Fibroblast of lung (primary cell): ENCODE data around the gene EXOC3. TPM values are rescaled to one million over a fixed set of nuclear protein-coding genes. Genes with fewer than 3 reads are reported as not detected.

Experiments
- DNase-seq, 2 donors: peaks; one replicate each; pipeline versions ENCODE4 v3.0.0 to v3.0.0-alpha.2; 2010; ENCODE audit warnings: low read depth in 2 of 2
- H2AFZ ChIP-seq: 2 replicates; pipeline ENCODE4 v1.5.1; 2012; ENCODE audit warnings: low read length, control low read depth, inconsistent platforms
- H3K27ac ChIP-seq: 2 replicates; pipeline ENCODE4 v1.5.1; 2011; ENCODE audit warnings: low read length, control low read depth; ENCODE audit not compliant: insufficient read depth
- H3K27me3 ChIP-seq: 2 replicates; pipeline ENCODE4 v1.5.1; 2011; ENCODE audit warnings: mild to moderate bottlenecking, low read length; ENCODE audit not compliant: control insufficient read depth, insufficient read depth
- H3K36me3 ChIP-seq: 2 replicates; pipeline ENCODE4 v1.5.1; 2011; ENCODE audit warnings: low read length; ENCODE audit not compliant: control insufficient read depth, insufficient read depth
- H3K4me1 ChIP-seq: 2 replicates; pipeline ENCODE4 v1.5.1; 2011; ENCODE audit warnings: low read length; ENCODE audit not compliant: control insufficient read depth, insufficient read depth; ENCODE audit errors: extremely low read depth
- H3K4me2 ChIP-seq: 2 replicates; pipeline ENCODE4 v1.5.1; 2011; ENCODE audit warnings: low read length, control low read depth; ENCODE audit not compliant: insufficient read depth; ENCODE audit errors: extremely low read depth
- H3K4me3 ChIP-seq, 4 experiments: fragments of 200-600 bp in 1 of 4; sonication (generic) in 1 of 4; replicated peaks in 1 of 4; 2 replicates each; pipeline ENCODE4 v1.5.1; 2011 to 2016; ENCODE audit warnings: low read length in 4 of 4, low read depth in 3 of 4, mild to moderate bottlenecking in 3 of 4, control low read depth in 2 of 4, inconsistent platforms in 1 of 4, mixed read lengths in 1 of 4; ENCODE audit not compliant: insufficient read depth in 1 of 4; ENCODE audit errors: control extremely low read depth in 1 of 4
- H3K79me2 ChIP-seq: 2 replicates; pipeline ENCODE4 v1.5.1; 2012; ENCODE audit warnings: mild to moderate bottlenecking, low read length, inconsistent platforms; ENCODE audit not compliant: control insufficient read depth, insufficient read depth
- H3K9ac ChIP-seq: 2 replicates; pipeline ENCODE4 v1.5.1; 2011; ENCODE audit warnings: mild to moderate bottlenecking, low read length, control low read depth; ENCODE audit not compliant: insufficient read depth
- H3K9me3 ChIP-seq: 2 replicates; pipeline ENCODE4 v1.5.1; 2012; ENCODE audit warnings: low read depth, low read length; ENCODE audit not compliant: control insufficient read depth, insufficient read depth
- H4K20me1 ChIP-seq: 2 replicates; pipeline ENCODE4 v1.5.1; 2011; ENCODE audit warnings: low read length; ENCODE audit not compliant: control insufficient read depth, insufficient read depth; ENCODE audit errors: extremely low read depth
- CTCF ChIP-seq, 2 donors: IDR thresholded peaks in 1 of 2; conservative IDR thresholded peaks in 1 of 2; 1 replicate in 1 of 2; 2 replicates in 1 of 2; pipeline ENCODE4 v1.5.1; 2011 to 2012; ENCODE audit warnings: low read length in 2 of 2, control low read depth in 1 of 2, inconsistent platforms in 1 of 2, low read depth in 1 of 2, mild to moderate bottlenecking in 1 of 2
- EZH2 ChIP-seq: IDR thresholded peaks from 2 replicates; pipeline ENCODE4 v1.5.1; 2012; ENCODE audit warnings: low read length, control low read depth, mild to moderate bottlenecking; ENCODE audit errors: missing control alignments
- polyA plus RNA-seq, 2 donors: library from polyadenylated mRNA; depleted of rRNA in 1 of 2; stranded (reverse) in 1 of 2; unstranded in 1 of 2; fragments of >200 nt; gene quantifications; 2 replicates each; pipeline ENCODE4 v1.2.1, GENCODE V29; 2011 to 2012; ENCODE audit warnings: missing spikeins in 1 of 2
- total RNA-seq: library from RNA; depleted of rRNA; stranded (reverse); fragments of >200 nt; gene quantifications from 2 replicates; pipeline ENCODE4 v1.2.1, GENCODE V29; 2014

Gene EXOC3
- total and polyA plus RNA-seq, 2 donors (not counting 1 experiment from before 2014, with no cell fraction given): 19.9 to 34.5 TPM

- H3K9me3 ChIP-seq: no peaks in the 10 kb centered on the region
- no peak overlapping the region for H3K4me3 ChIP-seq
- TF ChIP-seq CTCF (conservative IDR thresholded peaks at IDR 0.05 in 1 of 2, IDR thresholded peaks at IDR 0.05 in 1 of 2; ENCODE audit: low read depth in 1 of 2, low read length in 2 of 2): no peak
- no peak for TF ChIP-seq EZH2
- no peak overlapping the region for H2AFZ ChIP-seq
- DNase-seq: no peak
- no peak overlapping the region for H3K9ac ChIP-seq
- peaks cover 3% of the 10 kb centered on the region for H3K79me2 ChIP-seq
- H3K27me3 ChIP-seq: no peaks in the 10 kb centered on the region
- H3K36me3 ChIP-seq: peaks cover 19% of the 10 kb centered on the region
- no peaks in the 10 kb centered on the region for H4K20me1 ChIP-seq
- peaks cover 3% of the 10 kb centered on the region for H3K4me1 ChIP-seq
- H3K4me2 ChIP-seq: no peak overlapping the region
- H3K27ac ChIP-seq: no peak overlapping the region
These were observed 5.7 kb upstream of the EXOC3 start for GRCh38 chr5:437281-437771.

- Histone ChIP-seq H3K4me1 (peaks cover under 1% of the 10 kb centered on the region), H4K20me1 (no peaks in the 10 kb centered on the region), H3K79me2 (peaks cover 11% of the 10 kb centered on the region), H3K9me3 (no peaks in the 10 kb centered on the region), H3K9ac (no peak overlapping the region), H2AFZ (no peak overlapping the region), H3K4me3 (no peak overlapping the region), H3K4me2 (no peak overlapping the region), H3K27ac (no peak overlapping the region), H3K36me3 (peaks cover 12% of the 10 kb centered on the region), H3K27me3 (no peaks in the 10 kb centered on the region)
- no peak for DNase-seq
- TF ChIP-seq EZH2 (no peak), CTCF (conservative IDR thresholded peaks at IDR 0.05 in 1 of 2, IDR thresholded peaks at IDR 0.05 in 1 of 2; ENCODE audit: low read depth in 1 of 2, low read length in 2 of 2) (no peak)
These were observed 4.4 kb upstream of the EXOC3 start for GRCh38 chr5:438481-438981.

GRCh38 chr5:439181-439580 is 3.8 kb upstream of the EXOC3 start:
- peaks cover 18% of the 10 kb centered on the region for H3K79me2 ChIP-seq
- H3K9ac ChIP-seq: no peak overlapping the region
- H3K27me3 ChIP-seq: no peaks in the 10 kb centered on the region
- DNase-seq: no peak
- no peak overlapping the region for H3K4me3 ChIP-seq
- no peak overlapping the region for H3K4me2 ChIP-seq
- TF ChIP-seq EZH2 (no peak), CTCF (conservative IDR thresholded peaks at IDR 0.05 in 1 of 2, IDR thresholded peaks at IDR 0.05 in 1 of 2; ENCODE audit: low read depth in 1 of 2, low read length in 2 of 2) (no peak)
- H3K27ac ChIP-seq: no peak overlapping the region
- peaks cover 5% of the 10 kb centered on the region for H3K4me1 ChIP-seq
- no peak overlapping the region for H2AFZ ChIP-seq
- no peaks in the 10 kb centered on the region for H3K9me3 ChIP-seq
- H3K36me3 ChIP-seq: peaks cover 8% of the 10 kb centered on the region
- H4K20me1 ChIP-seq: no peaks in the 10 kb centered on the region
